Muscle layer of colon (tissue), 2 donors: Measurements from ENCODE around the gene THAP7.

Experiments used
- H3K27ac ChIP-seq: one replicate; pipeline ENCODE4 v1.7.0; 2013; ENCODE audit warnings: low read depth, mild to moderate bottlenecking, low read length, moderate library complexity
- H3K27me3 ChIP-seq, 2 donors: one replicate each; pipeline ENCODE4 v1.7.0; 2013; ENCODE audit warnings: low read length in 2 of 2, mild to moderate bottlenecking in 2 of 2; ENCODE audit not compliant: insufficient read depth in 2 of 2, control insufficient read depth in 1 of 2
- H3K36me3 ChIP-seq: one replicate; pipeline ENCODE4 v1.7.0; 2013; ENCODE audit warnings: mild to moderate bottlenecking, low read length; ENCODE audit not compliant: insufficient read depth
- H3K4me1 ChIP-seq: one replicate; pipeline ENCODE4 v1.7.0; 2013; ENCODE audit warnings: mild to moderate bottlenecking, low read length; ENCODE audit not compliant: insufficient read depth
- H3K4me3 ChIP-seq, 2 donors: one replicate each; pipeline ENCODE4 v1.7.0; 2013; ENCODE audit warnings: low read length in 2 of 2, low read depth in 1 of 2, mild to moderate bottlenecking in 1 of 2, moderate library complexity in 1 of 2
- H3K9ac ChIP-seq: one replicate; pipeline ENCODE4 v1.7.0; 2013; ENCODE audit warnings: low read length
- H3K9me3 ChIP-seq: one replicate; pipeline ENCODE4 v1.7.0; 2013; ENCODE audit warnings: mild to moderate bottlenecking, low read length
- donor health status: abdominal sarcoma.
- donor health status: Adenocarcinoma of cecum.

THAP7 gene

GRCh38 chr22:20951151-20951931 lies 50.6 kb downstream of the THAP7 start:
- Histone ChIP-seq H3K4me1 (peaks cover 6% of the 10 kb centered on the region), H3K27me3 (no peaks in the 10 kb centered on the region), H3K9ac (no peak overlapping the region), H3K27ac (no peak overlapping the region), H3K4me3 (no peak overlapping the region), H3K36me3 (peaks cover 38% of the 10 kb centered on the region), H3K9me3 (no peaks in the 10 kb centered on the region)

DNA sequence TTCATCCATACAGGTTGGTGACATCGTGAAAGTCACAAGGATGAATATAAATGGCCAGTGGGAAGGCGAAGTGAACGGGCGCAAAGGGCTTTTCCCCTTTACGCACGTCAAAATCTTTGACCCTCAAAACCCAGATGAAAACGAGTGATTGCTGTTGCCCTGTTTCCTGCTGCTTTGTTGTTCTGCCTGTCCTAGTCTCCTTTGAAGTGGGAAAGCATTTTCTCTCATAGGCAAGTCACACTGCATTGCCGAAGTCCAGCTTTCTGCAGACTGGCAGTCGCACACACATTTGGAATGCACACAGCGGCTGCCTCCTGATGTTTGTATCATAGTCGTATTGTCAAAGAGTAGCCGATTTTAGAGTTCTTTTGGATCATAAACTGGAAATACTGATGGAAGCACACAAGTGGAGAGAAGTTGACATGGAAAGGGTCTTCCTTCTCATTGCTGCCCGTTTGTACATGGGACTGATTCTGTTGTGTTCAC lies 52.2 kb downstream of the THAP7 start:
- H3K9ac ChIP-seq, result no peak overlapping the region
- peaks cover 16% of the 10 kb centered on the region for H3K4me1 ChIP-seq
- H3K27me3 ChIP-seq, result no peaks in the 10 kb centered on the region
- peaks cover 38% of the 10 kb centered on the region for H3K36me3 ChIP-seq
- H3K4me3 ChIP-seq, result no peak overlapping the region
- H3K9me3 ChIP-seq, result no peaks in the 10 kb centered on the region
- no peak overlapping the region for H3K27ac ChIP-seq
